ENCODE data around the gene BACE2. TPM values are rescaled to one million over a fixed set of nuclear protein-coding genes. Genes with fewer than 3 reads are reported as not detected.

BACE2 gene
- total RNA-seq, 2 experiments from 2014 or later, result not detected

DNA sequence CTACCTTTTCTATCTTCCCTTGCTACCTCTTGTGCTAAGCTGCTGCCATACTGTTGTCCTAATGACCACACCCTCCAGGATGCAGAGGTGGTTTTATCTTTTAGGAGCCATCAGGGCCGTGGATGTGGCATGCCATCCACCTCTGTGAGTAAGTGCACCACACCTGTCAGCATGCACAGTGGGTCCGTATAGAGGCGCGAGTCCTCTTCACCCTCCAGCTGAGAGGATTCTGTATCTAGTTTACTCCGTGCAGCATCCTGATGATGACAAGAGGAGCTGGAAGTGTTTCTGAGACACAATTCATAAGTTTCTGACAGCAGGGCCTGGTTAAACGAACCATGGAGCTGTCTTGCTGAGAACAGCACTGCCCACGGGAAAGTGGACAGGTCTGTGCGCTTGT is 159.8 kb downstream of the BACE2 start:
- Histone ChIP-seq H3K9me3 (ENCODE audit: low read length) (peaks cover 5% of the 10 kb centered on the region; the same call in 1 of the 2 replicates), H4K20me1 (ENCODE audit: insufficient read depth, low read length) (no peaks in the 10 kb centered on the region), H3K4me1 (ENCODE audit: insufficient read depth, low read length, poor library complexity, severe bottlenecking) (peaks cover 18% of the 10 kb centered on the region), H3K9me2 (ENCODE audit: insufficient read depth, low read length) (no peaks in the 10 kb centered on the region), H3K36me3 (ENCODE audit: insufficient read depth, low read length) (no peaks in the 10 kb centered on the region), H3K79me2 (ENCODE audit: insufficient read depth, low read depth, low read length) (no peaks in the 10 kb centered on the region), H2AFZ (ENCODE audit: low read length) (no peak overlapping the region), H3K27ac (ENCODE audit: low read depth, low read length, poor library complexity, severe bottlenecking) (no peak overlapping the region), H3K4me2 (ENCODE audit: low read length) (no peak overlapping the region), H3K4me3 (ENCODE audit: low read depth, low read length, poor library complexity, severe bottlenecking) (no peak overlapping the region)
- intact Hi-C loops (cut with micrococcal nuclease; ENCODE audit: unreplicated experiment), result no loop called here
- ChIA-PET CTCF (ENCODE audit: unreplicated experiment) (no interaction called here), POLR2A (interaction anchor here (0.6 kb wide), 1 partner anchor 21 kb away, joined by 3 read pairs; no protein-coding TSS in a partner anchor)
- BruUV-seq (replicated peaks), result no TSS peak
- DNase-seq (ENCODE audit: low spot score), result no peak
- TF ChIP-seq, protein P1, sequence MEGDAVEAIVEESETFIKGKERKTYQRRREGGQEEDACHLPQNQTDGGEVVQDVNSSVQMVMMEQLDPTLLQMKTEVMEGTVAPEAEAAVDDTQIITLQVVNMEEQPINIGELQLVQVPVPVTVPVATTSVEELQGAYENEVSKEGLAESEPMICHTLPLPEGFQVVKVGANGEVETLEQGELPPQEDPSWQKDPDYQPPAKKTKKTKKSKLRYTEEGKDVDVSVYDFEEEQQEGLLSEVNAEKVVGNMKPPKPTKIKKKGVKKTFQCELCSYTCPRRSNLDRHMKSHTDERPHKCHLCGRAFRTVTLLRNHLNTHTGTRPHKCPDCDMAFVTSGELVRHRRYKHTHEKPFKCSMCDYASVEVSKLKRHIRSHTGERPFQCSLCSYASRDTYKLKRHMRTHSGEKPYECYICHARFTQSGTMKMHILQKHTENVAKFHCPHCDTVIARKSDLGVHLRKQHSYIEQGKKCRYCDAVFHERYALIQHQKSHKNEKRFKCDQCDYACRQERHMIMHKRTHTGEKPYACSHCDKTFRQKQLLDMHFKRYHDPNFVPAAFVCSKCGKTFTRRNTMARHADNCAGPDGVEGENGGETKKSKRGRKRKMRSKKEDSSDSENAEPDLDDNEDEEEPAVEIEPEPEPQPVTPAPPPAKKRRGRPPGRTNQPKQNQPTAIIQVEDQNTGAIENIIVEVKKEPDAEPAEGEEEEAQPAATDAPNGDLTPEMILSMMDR (conservative IDR thresholded peaks at IDR 0.05; ENCODE audit: low read length), result no peak
- TF ChIP-seq EZH2phosphoT487 (IDR thresholded peaks at IDR 0.05; ENCODE audit: borderline replicate concordance, low read depth, low read length), result no peak

DNA sequence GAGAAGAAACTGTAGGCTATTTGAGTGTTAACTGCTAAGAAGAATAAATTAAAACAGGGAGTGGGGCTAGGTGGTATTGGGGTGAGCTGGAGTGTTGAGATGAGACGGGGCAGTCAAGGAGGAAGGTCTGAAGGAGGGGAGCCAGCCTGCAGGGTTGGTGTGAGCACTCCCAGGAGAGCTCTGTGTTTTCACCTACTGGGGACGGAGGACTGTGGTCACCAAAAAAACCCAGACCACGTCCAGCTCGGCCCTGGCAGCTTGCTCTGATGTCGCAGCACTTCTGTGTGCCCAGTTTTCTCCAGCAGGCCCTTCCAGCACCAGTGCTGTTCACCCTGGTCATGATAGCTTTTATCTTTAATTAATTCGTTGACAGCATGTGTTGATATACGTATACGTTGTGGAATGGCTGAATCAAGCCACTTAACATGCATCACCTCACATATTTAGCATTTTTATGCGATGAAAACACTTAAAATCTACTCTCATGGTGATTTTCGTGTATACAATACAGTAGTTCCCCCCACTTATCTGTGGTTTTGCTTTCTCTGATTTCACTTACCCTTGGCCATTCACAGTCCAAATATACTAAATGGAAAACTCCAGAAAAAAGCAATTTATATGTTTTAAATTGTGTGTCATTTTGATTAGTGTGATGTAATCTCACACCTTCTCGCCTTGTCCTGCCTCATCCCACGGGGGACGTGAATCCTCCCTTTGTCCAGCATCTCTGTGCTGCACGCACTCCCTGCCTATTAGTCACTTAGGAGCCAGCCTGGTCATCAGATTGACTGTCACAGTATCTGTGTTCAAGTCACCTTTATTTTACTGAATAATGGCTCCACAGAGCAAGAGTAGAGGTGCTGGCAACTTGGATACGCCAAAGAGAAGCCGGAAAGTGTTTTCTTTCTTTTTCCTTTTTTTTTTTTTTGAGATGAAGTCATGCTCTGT is 161.0 kb downstream of the BACE2 start:
- TF ChIP-seq, protein P1 (conservative IDR thresholded peaks at IDR 0.05; ENCODE audit: low read length), result no peak
- TF ChIP-seq EZH2phosphoT487 (IDR thresholded peaks at IDR 0.05; ENCODE audit: borderline replicate concordance, low read depth, low read length), result no peak
- H3K79me2 ChIP-seq (ENCODE audit: insufficient read depth, low read depth, low read length), result no peaks in the 10 kb centered on the region
- no peaks in the 10 kb centered on the region for H3K9me2 ChIP-seq (ENCODE audit: insufficient read depth, low read length)
- H4K20me1 ChIP-seq (ENCODE audit: insufficient read depth, low read length), result no peaks in the 10 kb centered on the region
- ChIA-PET POLR2A (no interaction called here), CTCF (ENCODE audit: unreplicated experiment) (no interaction called here)
- H3K4me1 ChIP-seq (ENCODE audit: insufficient read depth, low read length, poor library complexity, severe bottlenecking), result peaks cover 15% of the 10 kb centered on the region
- DNase-seq (ENCODE audit: low spot score), result no peak
- no peak overlapping the region for H2AFZ ChIP-seq (ENCODE audit: low read length)
- BruUV-seq (replicated peaks), result no TSS peak
- no peaks in the 10 kb centered on the region for H3K36me3 ChIP-seq (ENCODE audit: insufficient read depth, low read length)
- H3K4me2 ChIP-seq (ENCODE audit: low read length), result no peak overlapping the region
- no peak overlapping the region for H3K4me3 ChIP-seq (ENCODE audit: low read depth, low read length, poor library complexity, severe bottlenecking)
- intact Hi-C loops (cut with micrococcal nuclease; ENCODE audit: unreplicated experiment), result no loop called here
- peaks cover 15% of the 10 kb centered on the region; the same call in 1 of the 2 replicates for H3K9me3 ChIP-seq (ENCODE audit: low read length)
- no peak overlapping the region for H3K27ac ChIP-seq (ENCODE audit: low read depth, low read length, poor library complexity, severe bottlenecking)

Small RNAs within 50 kb of the gene (microRNA-seq; reads per million reads assigned to microRNA genes)
- gene MIR3197 (ENCODE audit: borderline replicate concordance), result not detected

Small RNAs within 50 kb of the gene (small RNA-seq; reads per million reads assigned to genes)
- gene MIR3197, result not detected

Other genes with a start within 250 kb of the BACE2 start
- 0.19 TPM in 1 of 2 replicates, not detected in the other for gene FAM3B, start 148.6 kb downstream of the BACE2 start, total RNA-seq (2014; rRNA removed; shearing (Covaris generic))
- gene FAM3B, start 148.6 kb downstream of the BACE2 start, total RNA-seq (2022), result not detected in 2 replicates
- gene MX2, start 193.9 kb downstream of the BACE2 start, total RNA-seq (2014; rRNA removed; shearing (Covaris generic)), result 7.3 and 10.4 TPM in 2 replicates
- 3.5 and 4.5 TPM in 2 replicates for gene MX2, start 193.9 kb downstream of the BACE2 start, total RNA-seq (2022)

Measured in OCI-LY7 (cell line).